ENCODE data around the gene GAD1.

DNA sequence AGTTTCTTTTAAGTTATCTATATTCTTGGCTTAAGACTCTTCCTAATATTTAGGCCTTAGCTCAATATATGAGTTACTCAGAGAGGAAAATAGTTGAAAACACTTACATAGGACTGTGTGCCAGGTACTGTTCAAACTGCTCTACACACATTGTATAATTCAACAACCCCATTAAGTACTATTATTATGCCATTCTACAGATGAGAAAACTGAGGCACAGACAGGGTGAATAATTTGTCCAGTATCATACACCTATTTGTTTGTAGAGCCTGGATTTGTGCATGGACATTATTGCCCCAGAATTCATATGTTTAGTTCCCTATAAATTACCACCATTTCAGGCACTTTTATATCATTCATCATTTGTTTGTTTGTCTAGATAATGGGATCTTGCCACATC, 17.7 kb upstream of the GAD1 start:
- TF ChIP-seq, protein P1, sequence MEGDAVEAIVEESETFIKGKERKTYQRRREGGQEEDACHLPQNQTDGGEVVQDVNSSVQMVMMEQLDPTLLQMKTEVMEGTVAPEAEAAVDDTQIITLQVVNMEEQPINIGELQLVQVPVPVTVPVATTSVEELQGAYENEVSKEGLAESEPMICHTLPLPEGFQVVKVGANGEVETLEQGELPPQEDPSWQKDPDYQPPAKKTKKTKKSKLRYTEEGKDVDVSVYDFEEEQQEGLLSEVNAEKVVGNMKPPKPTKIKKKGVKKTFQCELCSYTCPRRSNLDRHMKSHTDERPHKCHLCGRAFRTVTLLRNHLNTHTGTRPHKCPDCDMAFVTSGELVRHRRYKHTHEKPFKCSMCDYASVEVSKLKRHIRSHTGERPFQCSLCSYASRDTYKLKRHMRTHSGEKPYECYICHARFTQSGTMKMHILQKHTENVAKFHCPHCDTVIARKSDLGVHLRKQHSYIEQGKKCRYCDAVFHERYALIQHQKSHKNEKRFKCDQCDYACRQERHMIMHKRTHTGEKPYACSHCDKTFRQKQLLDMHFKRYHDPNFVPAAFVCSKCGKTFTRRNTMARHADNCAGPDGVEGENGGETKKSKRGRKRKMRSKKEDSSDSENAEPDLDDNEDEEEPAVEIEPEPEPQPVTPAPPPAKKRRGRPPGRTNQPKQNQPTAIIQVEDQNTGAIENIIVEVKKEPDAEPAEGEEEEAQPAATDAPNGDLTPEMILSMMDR (IDR thresholded peaks at IDR 0.05; ENCODE audit: poor library complexity, severe bottlenecking), result no peak
- TF ChIP-seq POLR2AphosphoS5 (IDR thresholded peaks at IDR 0.05) (no peak), SMC3 (conservative IDR thresholded peaks at IDR 0.05; ENCODE audit: poor library complexity) (no peak), RAD21 (conservative IDR thresholded peaks at IDR 0.05) (no peak), EP300 (conservative IDR thresholded peaks at IDR 0.05; ENCODE audit: poor library complexity, severe bottlenecking) (no peak), EZH2 (IDR thresholded peaks at IDR 0.05; ENCODE audit: borderline replicate concordance, insufficient read depth, low read length, poor library complexity, severe bottlenecking) (no peak), TAF1 (IDR thresholded peaks at IDR 0.05; ENCODE audit: low read depth) (no peak)
